GM12878 (cell line): ENCODE data around the gene DPF3. TPM values are rescaled to one million over a fixed set of nuclear protein-coding genes. Genes with fewer than 3 reads are reported as not detected.

Experiments
- ATAC-seq: fragments of 200-7000 bp; cut with Tn5 transposase; 3 replicates; pipeline ENCODE4 v1.9.1; 2020; ENCODE audit warnings: mild to moderate bottlenecking, moderate library complexity
- BruUV-seq: library from RNA; stranded (reverse); fragments of 400-500 nt; replicated peaks from 2 replicates; lab custom pipeline; 2021; lab: Mats Ljungman, UMichigan
- CTCF ChIA-PET: fragments of 300-600 bp; sonication (Branson Sonifier 250); formaldehyde crosslinking; extraction: SDS; loops from one replicate; lab custom pipeline; 2021; ENCODE audit warnings: inconsistent platforms; lab: Yijun Ruan, JAX
- POLR2A ChIA-PET: fragments of 350-600 bp; formaldehyde crosslinking; extraction: SDS; loops from one replicate; lab custom pipeline; 2021; ENCODE audit warnings: inconsistent platforms; lab: Charles Lee
- RAD21 ChIA-PET: fragments of 300-600 bp; sonication (Branson Sonifier 250); formaldehyde crosslinking; loops from one replicate; lab custom pipeline; 2023; ENCODE audit warnings: antibody characterized with exemption; ENCODE audit not compliant: unreplicated experiment; lab: Charles Lee
- SMC1A ChIA-PET: fragments of 300-600 bp; sonication (Branson Sonifier 250); formaldehyde crosslinking; loops from one replicate; lab custom pipeline; 2023; ENCODE audit not compliant: unreplicated experiment, uncharacterized antibody; lab: Charles Lee
- DNase-seq: peaks from one replicate; pipeline ENCODE4 v3.0.0-alpha.2; 2011; ENCODE audit warnings: low read depth, low spot score
- FAIRE-seq: peaks from 3 replicates; lab custom pipeline; 2011; peaks lifted over from hg19 to GRCh38; lab: Jason Lieb, UNC
- H2AFZ ChIP-seq: 2 replicates; pipeline ENCODE4 v1.6.0; 2011; ENCODE audit warnings: low read depth, low read length, control low read depth; ENCODE audit not compliant: control insufficient read depth
- H3K27ac ChIP-seq: 2 replicates; pipeline ENCODE4 v1.5.1; 2011; ENCODE audit warnings: control low read depth; ENCODE audit not compliant: control insufficient read depth, insufficient read depth
- H3K27me3 ChIP-seq, 2 experiments: replicated peaks in 1 of 2; 2 replicates each; pipeline versions ENCODE4 v1.6.0 to v1.6.1; 2011; ENCODE audit warnings: low read length in 1 of 2; ENCODE audit not compliant: control insufficient read depth in 2 of 2, insufficient read depth in 2 of 2
- H3K36me3 ChIP-seq, 2 experiments: 2 replicates each; pipeline ENCODE4 v1.5.1; 2011; ENCODE audit warnings: low read length in 1 of 2; ENCODE audit not compliant: control insufficient read depth in 2 of 2, insufficient read depth in 2 of 2
- H3K4me1 ChIP-seq: 2 replicates; pipeline ENCODE4 v1.6.1; 2011; ENCODE audit warnings: mild to moderate bottlenecking, low read length, moderate library complexity, mixed read lengths; ENCODE audit not compliant: control insufficient read depth, insufficient read depth
- H3K4me2 ChIP-seq: 2 replicates; pipeline ENCODE4 v1.6.0; 2011; ENCODE audit warnings: control low read depth; ENCODE audit not compliant: control insufficient read depth, insufficient read depth
- H3K4me3 ChIP-seq: fragments of 200-600 bp; sonication (generic); 2 replicates; pipeline ENCODE4 v1.5.1; 2016
- H3K79me2 ChIP-seq: 2 replicates; pipeline ENCODE4 v1.6.0; 2011; ENCODE audit warnings: low read length; ENCODE audit not compliant: control insufficient read depth, insufficient read depth
- H3K9ac ChIP-seq: 2 replicates; pipeline ENCODE4 v1.8.0; 2011; ENCODE audit warnings: low read length, control low read depth, mixed read lengths; ENCODE audit not compliant: control insufficient read depth, insufficient read depth
- H3K9me3 ChIP-seq: replicated peaks from 3 replicates; pipeline ENCODE4 v1.5.1; 2011; ENCODE audit warnings: mild to moderate bottlenecking, low read length; ENCODE audit not compliant: control insufficient read depth, insufficient read depth
- H4K20me1 ChIP-seq: 2 replicates; pipeline ENCODE4 v1.6.0; 2011; ENCODE audit not compliant: control insufficient read depth, insufficient read depth
- BCL3 ChIP-seq: IDR thresholded peaks from 2 replicates; pipeline ENCODE4 v1.6.1; 2011; ENCODE audit warnings: borderline replicate concordance, low read depth, mild to moderate bottlenecking, moderate library complexity, low read length; ENCODE audit not compliant: insufficient read depth, poor library complexity, severe bottlenecking
- CBFB ChIP-seq: IDR thresholded peaks from 2 replicates; pipeline ENCODE4 v1.6.1; 2016; ENCODE audit warnings: antibody characterized with exemption, low read depth
- LARP7 ChIP-seq: fragments of 450-650 bp; IDR thresholded peaks from 2 replicates; pipeline ENCODE4 v1.6.1; 2017; ENCODE audit warnings: mild to moderate bottlenecking
- MEF2B ChIP-seq: fragments of 450-650 bp; IDR thresholded peaks from 2 replicates; pipeline ENCODE4 v1.6.1; 2018; ENCODE audit warnings: mild to moderate bottlenecking, moderate library complexity; ENCODE audit not compliant: partially characterized antibody, poor library complexity, severe bottlenecking
- PBX3 ChIP-seq: IDR thresholded peaks from 2 replicates; pipeline ENCODE4 v1.6.1; 2011; ENCODE audit warnings: mild to moderate bottlenecking, low read depth, low read length, moderate library complexity; ENCODE audit not compliant: insufficient replicate concordance
- RFX5 ChIP-seq: IDR thresholded peaks from 2 replicates; pipeline ENCODE4 v1.6.1; 2011; ENCODE audit warnings: low read depth, low read length, improper control_type of control experiment
- WRNIP1 ChIP-seq: IDR thresholded peaks from 2 replicates; pipeline ENCODE4 v1.6.1; 2011; ENCODE audit warnings: low read depth, low read length, improper control_type of control experiment, borderline replicate concordance
- ZBTB11 ChIP-seq: fragments of 450-650 bp; formaldehyde crosslinking; IDR thresholded peaks from 2 replicates; pipeline ENCODE4 v1.5.0; 2022; ENCODE audit warnings: mild to moderate bottlenecking, missing genetic modification characterization
- ZBTB40 ChIP-seq: fragments of 450-650 bp; IDR thresholded peaks from 2 replicates; pipeline ENCODE4 v1.6.1; 2016; ENCODE audit warnings: mild to moderate bottlenecking, moderate library complexity, borderline replicate concordance
- ZNF207 ChIP-seq: fragments of 450-650 bp; IDR thresholded peaks from 2 replicates; pipeline ENCODE4 v1.6.1; 2014; ENCODE audit warnings: antibody characterized with exemption, mild to moderate bottlenecking, borderline replicate concordance
- ZNF217 ChIP-seq: fragments of 450-650 bp; IDR thresholded peaks from 2 replicates; pipeline ENCODE4 v1.6.1; 2017; ENCODE audit warnings: antibody characterized with exemption, mild to moderate bottlenecking
- ZSCAN29 ChIP-seq: fragments of 450-650 bp; IDR thresholded peaks from 2 replicates; pipeline ENCODE4 v1.6.1; 2017; ENCODE audit warnings: mild to moderate bottlenecking, moderate library complexity
- WGBS: methylation state at CpG from one replicate; pipeline ENCODE4 v1.1.6; 2016; ENCODE audit warnings: low lambda C conversion rate; ENCODE audit not compliant: insufficient replicate concordance, insufficient coverage; ENCODE audit errors: missing lambda C conversion rate; 5-methylcytosine and 5-hydroxymethylcytosine counted together
- in situ Hi-C: fragments of 300-500 bp; cut with MboI; formaldehyde crosslinking; loops from 9 replicates; pipeline ENCODE4 v1.14.3; 2018; ENCODE audit warnings: mixed read lengths
- intact Hi-C: fragments of 100-400 bp; cut with micrococcal nuclease; formaldehyde crosslinking; loops from one replicate; pipeline ENCODE4 v1.14.2; 2022; ENCODE audit not compliant: unreplicated experiment
- polyA plus RNA-seq, 11 experiments: library from polyadenylated mRNA; depleted of rRNA in 4 of 11; unstranded in 6 of 11; stranded (reverse) in 5 of 11; fragments of >200 nt; fragmentation: Nextera tagmentation in 4 of 11; fragmentation: Illumina TruSeq in 1 of 11; extraction: Ambion mirVana in 4 of 11; extraction: Trizol in 1 of 11; gene quantifications; 1 replicate in 1 of 11; 2 replicates in 10 of 11; pipeline versions ENCODE4 v1.2.1 to v1.2.3, GENCODE V29; 2011 to 2016; ENCODE audit warnings: inconsistent platforms in 2 of 11, missing spikeins in 2 of 11, low read depth in 1 of 11
- total RNA-seq, 4 experiments: library from RNA; depleted of rRNA in 3 of 4; stranded (reverse); fragments of >200 nt in 3 of 4; fragmentation: Illumina TruSeq in 1 of 4; extraction: Trizol in 1 of 4; gene quantifications; 2 replicates each; pipeline versions ENCODE4 v1.2.1 to v1.2.3, GENCODE V29; 2013 to 2021

The DPF3 gene
- total and polyA plus RNA-seq, 10 of the 15 experiments (the other 5 are each of a cell fraction or from before 2014, with no cell fraction given), result 0.69 to 8.0 (median 2.2) TPM

GRCh38 chr14:72611506-72611905, 282.4 kb downstream of the DPF3 start:
- DNase-seq (no peak), FAIRE-seq (no peak), ATAC-seq (no peak)
- POLR2A ChIA-PET, result no interaction called here
- no TSS peak for BruUV-seq
- Histone ChIP-seq H3K4me2 (no peak overlapping the region), H4K20me1 (no peaks in the 10 kb centered on the region), H3K4me3 (no peak overlapping the region), H3K9me3 (no peaks in the 10 kb centered on the region), H2AFZ (no peak overlapping the region), H3K9ac (no peak overlapping the region), H3K27ac (no peak overlapping the region), H3K4me1 (no peaks in the 10 kb centered on the region), H3K79me2 (no peaks in the 10 kb centered on the region), H3K36me3 (no peaks in the 10 kb centered on the region), H3K27me3 (no peaks in the 10 kb centered on the region; a peak in 1 of 4 replicates)
- TF ChIP-seq ZNF217 (no peak), RFX5 (no peak), CBFB (no peak), ZBTB11 (CRISPR knock-in tag) (no peak), MEF2B (no peak), ZNF207 (no peak), LARP7 (no peak), PBX3 (no peak), WRNIP1 (no peak), BCL3 (no peak), ZSCAN29 (no peak), ZBTB40 (no peak)
- RAD21 ChIA-PET, result no interaction called here
- WGBS, result 48% methylated on average over 4 of the region's 4 CpGs
- CTCF ChIA-PET, result no interaction called here
- intact Hi-C loops (no loop called here), in situ Hi-C loops (no loop called here)
- SMC1A ChIA-PET, result interaction anchor here (1.0 kb wide), 1 partner anchor 35 kb away, joined by 3 read pairs; no protein-coding TSS in a partner anchor
